HL-60 (cell line): Measurements from ENCODE around the gene AMH.

Experiments used
- DNase-seq, 2 experiments: peaks; one replicate each; pipeline ENCODE4 v3.0.0-alpha.2; 2010 to 2020; ENCODE audit warnings: low read depth in 1 of 2, low spot score in 1 of 2
- H3K27ac ChIP-seq: fragments of 250-450 bp; sonication (Bioruptor Pico); replicated peaks from 2 replicates; pipeline ENCODE4 v1.5.1; 2020; ENCODE audit warnings: mild to moderate bottlenecking, moderate library complexity
- H3K27me3 ChIP-seq: fragments of 250-450 bp; sonication (Bioruptor Pico); 2 replicates; pipeline ENCODE4 v1.5.1; 2021; ENCODE audit warnings: mild to moderate bottlenecking, moderate library complexity; ENCODE audit not compliant: insufficient read depth, poor library complexity, severe bottlenecking
- H3K4me3 ChIP-seq: replicated peaks from 2 replicates; pipeline ENCODE4 v1.5.1; 2011; ENCODE audit warnings: mild to moderate bottlenecking, control low read depth, low read length; ENCODE audit not compliant: insufficient read depth
- GABPA ChIP-seq: IDR thresholded peaks from 2 replicates; pipeline ENCODE4 v1.6.1; 2012; ENCODE audit warnings: low read depth
- POLR2AphosphoS5 ChIP-seq: IDR thresholded peaks from 2 replicates; pipeline ENCODE4 v1.6.1; 2012; ENCODE audit warnings: low read depth
- SPI1 ChIP-seq: IDR thresholded peaks from 2 replicates; pipeline ENCODE4 v1.6.1; 2012; ENCODE audit warnings: low read depth, mild to moderate bottlenecking, borderline replicate concordance
- TF ChIP-seq, protein P1 (sequence below): IDR thresholded peaks from 2 replicates; pipeline ENCODE4 v1.6.1; 2012; ENCODE audit warnings: low read depth; ENCODE audit not compliant: insufficient replicate concordance
- TF ChIP-seq, protein P2 (sequence below): IDR thresholded peaks from one replicate; pipeline ENCODE4 v1.5.1; 2011; ENCODE audit warnings: low read length, control low read depth, inconsistent platforms; ENCODE audit not compliant: insufficient read depth

The AMH gene

GRCh38 chr19:2225415-2226050 is 23.6 kb upstream of the AMH start:
- DNase-seq: no peak
- TF ChIP-seq, protein P1, sequence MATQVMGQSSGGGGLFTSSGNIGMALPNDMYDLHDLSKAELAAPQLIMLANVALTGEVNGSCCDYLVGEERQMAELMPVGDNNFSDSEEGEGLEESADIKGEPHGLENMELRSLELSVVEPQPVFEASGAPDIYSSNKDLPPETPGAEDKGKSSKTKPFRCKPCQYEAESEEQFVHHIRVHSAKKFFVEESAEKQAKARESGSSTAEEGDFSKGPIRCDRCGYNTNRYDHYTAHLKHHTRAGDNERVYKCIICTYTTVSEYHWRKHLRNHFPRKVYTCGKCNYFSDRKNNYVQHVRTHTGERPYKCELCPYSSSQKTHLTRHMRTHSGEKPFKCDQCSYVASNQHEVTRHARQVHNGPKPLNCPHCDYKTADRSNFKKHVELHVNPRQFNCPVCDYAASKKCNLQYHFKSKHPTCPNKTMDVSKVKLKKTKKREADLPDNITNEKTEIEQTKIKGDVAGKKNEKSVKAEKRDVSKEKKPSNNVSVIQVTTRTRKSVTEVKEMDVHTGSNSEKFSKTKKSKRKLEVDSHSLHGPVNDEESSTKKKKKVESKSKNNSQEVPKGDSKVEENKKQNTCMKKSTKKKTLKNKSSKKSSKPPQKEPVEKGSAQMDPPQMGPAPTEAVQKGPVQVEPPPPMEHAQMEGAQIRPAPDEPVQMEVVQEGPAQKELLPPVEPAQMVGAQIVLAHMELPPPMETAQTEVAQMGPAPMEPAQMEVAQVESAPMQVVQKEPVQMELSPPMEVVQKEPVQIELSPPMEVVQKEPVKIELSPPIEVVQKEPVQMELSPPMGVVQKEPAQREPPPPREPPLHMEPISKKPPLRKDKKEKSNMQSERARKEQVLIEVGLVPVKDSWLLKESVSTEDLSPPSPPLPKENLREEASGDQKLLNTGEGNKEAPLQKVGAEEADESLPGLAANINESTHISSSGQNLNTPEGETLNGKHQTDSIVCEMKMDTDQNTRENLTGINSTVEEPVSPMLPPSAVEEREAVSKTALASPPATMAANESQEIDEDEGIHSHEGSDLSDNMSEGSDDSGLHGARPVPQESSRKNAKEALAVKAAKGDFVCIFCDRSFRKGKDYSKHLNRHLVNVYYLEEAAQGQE: no peak
- no peak for TF ChIP-seq POLR2AphosphoS5
- TF ChIP-seq GABPA: no peak
- TF ChIP-seq, protein P2, sequence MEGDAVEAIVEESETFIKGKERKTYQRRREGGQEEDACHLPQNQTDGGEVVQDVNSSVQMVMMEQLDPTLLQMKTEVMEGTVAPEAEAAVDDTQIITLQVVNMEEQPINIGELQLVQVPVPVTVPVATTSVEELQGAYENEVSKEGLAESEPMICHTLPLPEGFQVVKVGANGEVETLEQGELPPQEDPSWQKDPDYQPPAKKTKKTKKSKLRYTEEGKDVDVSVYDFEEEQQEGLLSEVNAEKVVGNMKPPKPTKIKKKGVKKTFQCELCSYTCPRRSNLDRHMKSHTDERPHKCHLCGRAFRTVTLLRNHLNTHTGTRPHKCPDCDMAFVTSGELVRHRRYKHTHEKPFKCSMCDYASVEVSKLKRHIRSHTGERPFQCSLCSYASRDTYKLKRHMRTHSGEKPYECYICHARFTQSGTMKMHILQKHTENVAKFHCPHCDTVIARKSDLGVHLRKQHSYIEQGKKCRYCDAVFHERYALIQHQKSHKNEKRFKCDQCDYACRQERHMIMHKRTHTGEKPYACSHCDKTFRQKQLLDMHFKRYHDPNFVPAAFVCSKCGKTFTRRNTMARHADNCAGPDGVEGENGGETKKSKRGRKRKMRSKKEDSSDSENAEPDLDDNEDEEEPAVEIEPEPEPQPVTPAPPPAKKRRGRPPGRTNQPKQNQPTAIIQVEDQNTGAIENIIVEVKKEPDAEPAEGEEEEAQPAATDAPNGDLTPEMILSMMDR: no peak
- no peak for TF ChIP-seq SPI1
- H3K4me3 ChIP-seq: no peak overlapping the region
- H3K27me3 ChIP-seq: no peaks in the 10 kb centered on the region
- H3K27ac ChIP-seq: no peak overlapping the region

DNA sequence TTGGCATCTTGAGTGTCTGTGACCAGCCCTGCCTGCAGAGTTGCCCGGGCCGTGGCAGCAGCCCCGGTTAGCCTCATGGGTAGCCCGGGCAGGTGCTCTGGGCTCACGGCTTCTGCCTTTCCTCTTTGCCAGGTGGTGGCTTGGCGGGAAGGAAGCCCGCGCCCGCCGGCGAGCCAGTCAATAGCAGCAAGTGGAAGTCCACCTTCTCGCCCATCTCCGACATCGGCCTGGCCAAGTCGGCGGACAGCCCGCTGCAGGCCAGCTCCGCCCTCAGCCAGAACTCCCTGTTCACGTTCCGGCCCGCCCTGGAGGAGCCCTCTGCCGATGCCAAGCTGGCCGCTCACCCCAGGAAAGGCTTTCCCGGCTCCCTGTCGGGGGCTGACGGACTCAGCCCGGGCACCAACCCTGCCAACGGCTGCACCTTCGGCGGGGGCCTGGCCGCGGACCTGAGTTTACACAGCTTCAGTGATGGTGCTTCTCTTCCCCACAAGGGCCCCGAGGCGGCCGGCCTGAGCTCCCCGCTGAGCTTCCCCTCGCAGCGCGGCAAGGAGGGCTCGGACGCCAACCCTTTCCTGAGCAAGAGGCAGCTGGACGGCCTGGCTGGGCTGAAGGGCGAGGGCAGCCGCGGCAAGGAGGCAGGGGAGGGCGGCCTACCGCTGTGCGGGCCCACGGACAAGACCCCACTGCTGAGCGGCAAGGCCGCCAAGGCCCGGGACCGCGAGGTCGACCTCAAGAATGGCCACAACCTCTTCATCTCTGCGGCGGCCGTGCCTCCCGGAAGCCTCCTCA is 22.9 kb upstream of the AMH start:
- no peak for DNase-seq
- Histone ChIP-seq H3K27me3 (no peaks in the 10 kb centered on the region), H3K27ac (peak overlapping the region; percentile 69), H3K4me3 (no peak overlapping the region)
- TF ChIP-seq, protein P1: no peak
- no peak for TF ChIP-seq SPI1
- no peak; the same call in 1 of the 2 replicates for TF ChIP-seq POLR2AphosphoS5
- TF ChIP-seq, protein P2: no peak
- TF ChIP-seq GABPA: no peak

GRCh38 chr19:2226840-2227360 is 22.2 kb upstream of the AMH start:
- TF ChIP-seq SPI1: no peak
- TF ChIP-seq POLR2AphosphoS5: peak; percentile 28; the same call in 1 of the 2 replicates
- H3K27me3 ChIP-seq: no peaks in the 10 kb centered on the region
- H3K4me3 ChIP-seq: no peak overlapping the region
- H3K27ac ChIP-seq: peak overlapping the region; percentile 69
- peak in 1 of 2 experiments; percentile 52 for DNase-seq

DNA sequence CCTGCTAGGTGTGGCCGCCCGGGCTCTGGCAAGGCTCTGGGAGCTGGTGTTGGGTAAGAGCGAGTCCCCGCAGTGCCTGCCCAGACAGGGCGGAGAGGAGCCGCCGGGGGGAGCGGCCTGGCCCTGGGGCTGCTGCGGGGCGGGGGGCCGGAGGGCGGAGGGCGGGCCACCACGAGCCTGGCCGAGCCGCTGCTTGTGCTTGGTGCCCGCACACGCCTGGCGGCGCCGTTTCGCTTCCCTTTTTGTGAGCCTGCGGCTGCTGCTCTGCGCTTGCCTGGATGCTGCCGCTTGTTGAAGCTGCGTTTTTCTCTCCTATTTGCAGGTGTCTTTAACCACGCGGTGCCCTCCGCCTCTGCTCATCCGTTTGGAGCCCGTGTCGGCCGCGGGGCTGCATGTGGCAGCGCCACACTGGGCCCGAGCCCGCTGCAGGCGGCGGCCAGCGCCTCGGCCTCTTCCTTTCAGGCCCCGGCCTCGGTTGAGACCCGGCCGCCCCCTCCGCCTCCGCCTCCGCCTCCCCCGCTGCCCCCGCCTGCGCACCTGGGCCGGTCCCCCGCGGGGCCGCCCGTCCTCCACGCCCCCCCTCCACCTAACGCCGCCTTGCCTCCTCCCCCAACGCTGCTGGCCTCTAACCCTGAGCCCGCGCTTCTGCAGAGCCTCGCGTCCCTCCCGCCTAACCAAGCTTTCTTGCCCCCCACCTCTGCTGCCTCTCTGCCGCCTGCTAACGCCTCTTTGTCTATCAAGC is 21.5 kb upstream of the AMH start:
- Histone ChIP-seq H3K27ac (peak overlapping the region; percentile 69), H3K27me3 (no peaks in the 10 kb centered on the region), H3K4me3 (no peak overlapping the region)
- TF ChIP-seq, protein P1: no peak
- TF ChIP-seq POLR2AphosphoS5: peak; percentile 35; the same call in 1 of the 2 replicates
- TF ChIP-seq, protein P2: peak; percentile 5
- no peak for TF ChIP-seq GABPA
- peak; percentile 65; the same call in 1 of the 2 replicates for TF ChIP-seq SPI1
- DNase-seq: peak; percentile 79 to 84
